Fibroblast of gingiva (primary cell): Measurements from ENCODE around the gene GRB2.
"Not testable (repeated sequence)": the region's sequence is repeated elsewhere in the genome, so short reads cannot be mapped to it uniquely, and the experiment has no call there.

ENCODE experiments used
- DNase-seq: peaks from one replicate; pipeline ENCODE4 v3.0.0-alpha.2; 2011; ENCODE audit warnings: low read depth

Gene GRB2

GRCh38 chr17:75405365-75406221, at the start of gene GRB2:
GRB2 (minus strand) TSS chr17:75405678; CDS start chr17:75393628, 12,050 bp downstream.
- DNase-seq: peak; percentile 94

GRCh38 chr17:75454672-75455071, 49.2 kb upstream of the GRB2 start:
- DNase-seq: not testable (repeated sequence)

GRCh38 chr17:75454193-75454592, 48.7 kb upstream of the GRB2 start:
- no peak for DNase-seq

- no peak for DNase-seq
Observed at GRCh38 chr17:75450270-75450669, 44.8 kb upstream of the GRB2 start.

GRCh38 chr17:75447951-75448856, 42.7 kb upstream of the GRB2 start:
- DNase-seq: no peak

- not testable (repeated sequence) for DNase-seq
Observed at GRCh38 chr17:75445896-75446295, 40.4 kb upstream of the GRB2 start.

GRCh38 chr17:75445296-75445695, 39.8 kb upstream of the GRB2 start:
- no peak for DNase-seq

GRCh38 chr17:75442168-75443103, 37.0 kb upstream of the GRB2 start:
- DNase-seq: peak; percentile 13

- no peak for DNase-seq
Observed at GRCh38 chr17:75440738-75441448, 35.4 kb upstream of the GRB2 start.

GRCh38 chr17:75439287-75439686, 33.8 kb upstream of the GRB2 start:
- no peak for DNase-seq

GRCh38 chr17:75437404-75437803, 31.9 kb upstream of the GRB2 start:
- DNase-seq: not testable (repeated sequence)

GRCh38 chr17:75434433-75434832, 29.0 kb upstream of the GRB2 start:
- not testable (repeated sequence) for DNase-seq

GRCh38 chr17:75433218-75433783, 27.8 kb upstream of the GRB2 start:
- DNase-seq: no peak

- DNase-seq: peak; percentile 60
Observed at GRCh38 chr17:75430159-75430974, 24.9 kb upstream of the GRB2 start.

GRCh38 chr17:75428543-75429469, 23.3 kb upstream of the GRB2 start:
- DNase-seq: peak; percentile 70

- DNase-seq: no peak
Observed at GRCh38 chr17:75418531-75418930, 13.1 kb upstream of the GRB2 start.

- DNase-seq: no peak
Observed at GRCh38 chr17:75417054-75417580, 11.6 kb upstream of the GRB2 start.

GRCh38 chr17:75416006-75416405, 10.5 kb upstream of the GRB2 start:
- no peak for DNase-seq
